PC-3 (cell line): Measurements from ENCODE around the gene PARP12. TPM values are rescaled to one million over a fixed set of nuclear protein-coding genes. Genes with fewer than 3 reads are reported as not detected.

Experiments
- ATAC-seq: fragments of 200-7000 bp; cut with Tn5 transposase; 2 replicates; pipeline ENCODE4 v1.9.1; 2020; ENCODE audit warnings: mild to moderate bottlenecking, moderate library complexity
- BruUV-seq: library from RNA; stranded (reverse); fragments of 400-500 nt; replicated peaks from 2 replicates; lab custom pipeline; 2021; lab: Mats Ljungman, UMichigan
- CTCF ChIA-PET: fragments of 300-600 bp; sonication (Branson Sonifier 250); formaldehyde crosslinking; loops from one replicate; lab custom pipeline; 2022; ENCODE audit warnings: antibody characterized with exemption; lab: Charles Lee
- POLR2A ChIA-PET: fragments of 300-600 bp; sonication (Branson Sonifier 250); formaldehyde crosslinking; loops from one replicate; lab custom pipeline; 2022; ENCODE audit warnings: antibody characterized with exemption; ENCODE audit not compliant: unreplicated experiment; lab: Charles Lee
- DNase-seq: peaks from one replicate; pipeline ENCODE4 v3.0.0-alpha.2; 2015
- H2AFZ ChIP-seq: fragments of 300-600 bp; sonication (generic); 2 replicates; pipeline ENCODE4 v1.6.0; 2016; ENCODE audit warnings: antibody characterized with exemption, low read length
- H3F3A ChIP-seq: fragments of 300-600 bp; sonication (generic); one replicate; pipeline ENCODE4 v1.6.0; 2017; ENCODE audit warnings: antibody characterized with exemption, low read length, control low read depth, mild to moderate bottlenecking; ENCODE audit not compliant: unreplicated experiment
- H3K27ac ChIP-seq: fragments of 300-600 bp; sonication (generic); 2 replicates; pipeline ENCODE4 v1.5.1; 2016; ENCODE audit warnings: mild to moderate bottlenecking, low read length
- H3K27me3 ChIP-seq: fragments of 300-600 bp; sonication (generic); 2 replicates; pipeline ENCODE4 v1.6.1; 2016; ENCODE audit warnings: low read length, mixed read lengths
- H3K36me3 ChIP-seq: fragments of 300-600 bp; sonication (generic); 2 replicates; pipeline ENCODE4 v1.6.1; 2016; ENCODE audit warnings: low read depth, mixed run types, low read length, mixed read lengths
- H3K4me1 ChIP-seq: fragments of 300-600 bp; sonication (generic); 2 replicates; pipeline ENCODE4 v1.5.1; 2016; ENCODE audit warnings: low read length; ENCODE audit not compliant: insufficient read depth
- H3K4me2 ChIP-seq: fragments of 300-600 bp; sonication (generic); 2 replicates; pipeline ENCODE4 v1.6.0; 2016; ENCODE audit warnings: low read length
- H3K4me3 ChIP-seq: fragments of 300-600 bp; sonication (generic); 2 replicates; pipeline ENCODE4 v1.5.1; 2016; ENCODE audit warnings: mild to moderate bottlenecking, low read length, mixed read lengths
- H3K79me2 ChIP-seq: fragments of 300-600 bp; sonication (generic); 2 replicates; pipeline ENCODE4 v1.6.1; 2017; ENCODE audit warnings: low read length, mixed read lengths
- H3K9ac ChIP-seq: fragments of 300-600 bp; sonication (generic); 2 replicates; pipeline ENCODE4 v1.6.0; 2016; ENCODE audit warnings: mild to moderate bottlenecking, low read length
- H3K9me2 ChIP-seq: fragments of 300-600 bp; sonication (generic); replicated peaks from 2 replicates; pipeline ENCODE4 v1.6.1; 2016; ENCODE audit warnings: mixed run types, low read length, mixed read lengths
- H3K9me3 ChIP-seq: fragments of 300-600 bp; sonication (generic); 2 replicates; pipeline ENCODE4 v1.6.1; 2016; ENCODE audit warnings: low read length, mixed read lengths
- H4K20me1 ChIP-seq: fragments of 300-600 bp; sonication (generic); 2 replicates; pipeline ENCODE4 v1.6.1; 2016; ENCODE audit warnings: low read length, mixed read lengths
- CTCF ChIP-seq: fragments of 300-600 bp; sonication (generic); conservative IDR thresholded peaks from 2 replicates; pipeline ENCODE4 v1.5.1; 2017; ENCODE audit warnings: antibody characterized with exemption, low read depth, mild to moderate bottlenecking, low read length
- EZH2 ChIP-seq: fragments of 300-600 bp; sonication (generic); IDR thresholded peaks from one replicate; pipeline ENCODE4 v1.6.1; 2017; ENCODE audit warnings: antibody characterized with exemption, mild to moderate bottlenecking, low read length; ENCODE audit not compliant: unreplicated experiment
- EZH2phosphoT487 ChIP-seq: fragments of 300-600 bp; sonication (generic); IDR thresholded peaks from 2 replicates; pipeline ENCODE4 v1.6.1; 2018; ENCODE audit warnings: mild to moderate bottlenecking, antibody characterized with exemption, low read length, borderline replicate concordance
- intact Hi-C: fragments of 100-400 bp; cut with micrococcal nuclease; formaldehyde crosslinking; loops from 2 replicates; pipeline ENCODE4 v1.9.0; 2023
- total RNA-seq: library from RNA; depleted of rRNA; stranded (reverse); fragments of >200 nt; gene quantifications from 2 replicates; pipeline ENCODE4 v1.2.3, GENCODE V29; 2014

The PARP12 gene
- total RNA-seq, 1 experiment from 2014 or later = 28.1 TPM

DNA sequence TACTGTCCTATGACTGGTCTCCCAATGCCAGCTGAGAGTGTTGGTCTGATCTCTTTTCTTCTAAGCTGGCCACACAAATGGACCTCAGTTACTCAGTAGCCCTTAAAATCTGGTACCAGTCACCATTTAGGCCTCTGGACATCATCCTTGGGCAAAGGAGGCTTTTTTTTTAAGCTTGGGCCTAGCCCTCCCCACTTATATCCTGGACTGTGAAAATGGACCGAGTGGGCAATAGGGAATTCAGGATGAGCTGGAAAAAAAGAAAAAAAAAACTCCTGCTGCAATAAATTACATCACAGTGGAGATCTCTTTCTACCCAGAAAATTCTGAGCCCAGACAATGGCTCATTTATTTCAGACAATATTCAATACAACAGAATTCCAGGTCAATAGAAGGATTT is 68.4 kb downstream of the PARP12 start:
- CTCF ChIA-PET = interaction anchor here (0.6 kb wide), 1 partner anchor 1880 kb away, joined by 11 read pairs; no protein-coding TSS in a partner anchor
- ATAC-seq = no peak
- Histone ChIP-seq H2AFZ (no peak overlapping the region), H3K27me3 (no peaks in the 10 kb centered on the region), H3K79me2 (no peaks in the 10 kb centered on the region), H3K4me3 (no peak overlapping the region), H3K36me3 (no peaks in the 10 kb centered on the region), H3K9me2 (no peaks in the 10 kb centered on the region), H4K20me1 (no peaks in the 10 kb centered on the region), H3K4me1 (peaks cover 6% of the 10 kb centered on the region; the same call in 1 of the 2 replicates), H3K9me3 (no peaks in the 10 kb centered on the region), H3K4me2 (no peak overlapping the region), H3F3A (no peaks in the 10 kb centered on the region), H3K9ac (no peak overlapping the region), H3K27ac (no peak overlapping the region)
- intact Hi-C loops = no loop called here
- BruUV-seq = no TSS peak
- DNase-seq = no peak
- POLR2A ChIA-PET = interaction anchor here (0.6 kb wide), 1 partner anchor 333 kb away, joined by 5 read pairs; no protein-coding TSS in a partner anchor
- TF ChIP-seq EZH2 (no peak), EZH2phosphoT487 (no peak), CTCF (no peak)

DNA sequence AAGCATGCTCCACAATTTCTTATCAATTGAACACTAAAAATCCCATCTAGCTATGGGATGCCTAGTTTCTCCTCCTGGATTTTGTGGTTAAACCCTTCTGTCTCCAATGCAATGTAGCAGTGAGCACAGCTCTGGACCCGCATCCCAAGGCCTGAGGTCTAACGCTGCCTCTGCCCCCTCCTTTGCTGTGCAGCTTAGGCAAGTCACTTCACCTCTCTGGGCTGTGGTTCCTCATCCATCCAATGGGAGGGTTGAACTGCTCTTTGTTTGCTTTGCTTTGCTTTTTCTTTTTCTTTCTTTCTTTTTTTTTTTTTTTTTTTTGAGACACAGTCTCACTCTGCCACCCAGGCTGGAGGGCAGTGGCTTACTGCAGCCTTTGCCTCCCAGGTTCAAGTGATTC is 69.2 kb downstream of the PARP12 start:
- Histone ChIP-seq H4K20me1 (no peaks in the 10 kb centered on the region), H3F3A (no peaks in the 10 kb centered on the region), H3K4me3 (no peak overlapping the region), H3K36me3 (no peaks in the 10 kb centered on the region), H3K9me2 (no peaks in the 10 kb centered on the region), H2AFZ (no peak overlapping the region), H3K27ac (no peak overlapping the region), H3K4me1 (peaks cover 6% of the 10 kb centered on the region; the same call in 1 of the 2 replicates), H3K27me3 (no peaks in the 10 kb centered on the region), H3K4me2 (no peak overlapping the region), H3K79me2 (no peaks in the 10 kb centered on the region), H3K9ac (no peak overlapping the region), H3K9me3 (no peaks in the 10 kb centered on the region)
- no peak for TF ChIP-seq EZH2
- TF ChIP-seq EZH2phosphoT487 = no peak
- no peak for TF ChIP-seq CTCF
- no peak for ATAC-seq
- BruUV-seq = no TSS peak
- POLR2A ChIA-PET = no interaction called here
- DNase-seq = no peak
- intact Hi-C loops = no loop called here
- CTCF ChIA-PET = no interaction called here

DNA sequence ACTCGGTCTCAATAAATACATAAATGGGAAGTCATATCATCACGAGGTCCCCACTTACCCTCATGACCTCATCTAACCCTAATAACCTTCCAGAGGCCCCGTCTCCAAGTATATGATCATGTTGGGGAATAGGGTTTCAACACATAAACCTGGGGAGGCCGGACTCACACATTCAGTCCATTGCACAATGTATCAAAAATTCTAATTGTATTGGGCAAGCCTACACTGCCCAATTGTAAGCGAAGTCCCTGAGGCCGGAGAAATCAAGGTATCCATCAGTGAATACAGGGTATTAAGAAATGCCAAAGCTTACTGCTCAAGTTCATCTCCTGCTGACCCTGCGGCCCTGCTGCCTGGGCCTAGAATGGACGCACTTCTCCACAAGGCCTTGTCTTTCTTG is 69.6 kb downstream of the PARP12 start:
- ATAC-seq = no peak

More for the DNA sequence above, 69.6 kb downstream of the PARP12 start:
- ChIA-PET POLR2A (no interaction called here), CTCF (no interaction called here)
- Histone ChIP-seq H3K27me3 (no peaks in the 10 kb centered on the region), H3K4me3 (no peak overlapping the region), H3K27ac (no peak overlapping the region), H4K20me1 (no peaks in the 10 kb centered on the region), H3F3A (no peaks in the 10 kb centered on the region), H3K9ac (no peak overlapping the region), H2AFZ (no peak overlapping the region), H3K9me3 (no peaks in the 10 kb centered on the region), H3K9me2 (no peaks in the 10 kb centered on the region), H3K4me1 (peaks cover 6% of the 10 kb centered on the region; the same call in 1 of the 2 replicates), H3K79me2 (no peaks in the 10 kb centered on the region), H3K36me3 (no peaks in the 10 kb centered on the region), H3K4me2 (no peak overlapping the region)
- TF ChIP-seq CTCF (no peak), EZH2 (no peak), EZH2phosphoT487 (no peak)
- intact Hi-C loops = no loop called here
- BruUV-seq = no TSS peak
- no peak for DNase-seq
